Measurements from ENCODE around the gene AGER. TPM values are rescaled to one million over a fixed set of nuclear protein-coding genes. Genes with fewer than 3 reads are reported as not detected.

Gene AGER
- total and polyA plus RNA-seq, 2 of the 4 experiments (the other 2 are of a cell fraction), result 0.18 to 4.2 TPM

GRCh38 chr6:32175711-32176475 lies 8.2 kb downstream of the AGER start, which contains the start of gene AGPAT1:
Gene AGPAT1, minus strand, starts transcription at chr6:32176084. Its CDS starts 4,588 bp downstream, at chr6:32171496.
- TF ChIP-seq, protein P1, sequence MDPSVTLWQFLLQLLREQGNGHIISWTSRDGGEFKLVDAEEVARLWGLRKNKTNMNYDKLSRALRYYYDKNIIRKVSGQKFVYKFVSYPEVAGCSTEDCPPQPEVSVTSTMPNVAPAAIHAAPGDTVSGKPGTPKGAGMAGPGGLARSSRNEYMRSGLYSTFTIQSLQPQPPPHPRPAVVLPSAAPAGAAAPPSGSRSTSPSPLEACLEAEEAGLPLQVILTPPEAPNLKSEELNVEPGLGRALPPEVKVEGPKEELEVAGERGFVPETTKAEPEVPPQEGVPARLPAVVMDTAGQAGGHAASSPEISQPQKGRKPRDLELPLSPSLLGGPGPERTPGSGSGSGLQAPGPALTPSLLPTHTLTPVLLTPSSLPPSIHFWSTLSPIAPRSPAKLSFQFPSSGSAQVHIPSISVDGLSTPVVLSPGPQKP (IDR thresholded peaks at IDR 0.05; ENCODE audit: borderline replicate concordance, low read depth, low read length), result no peak
- TF ChIP-seq MAZ (IDR thresholded peaks at IDR 0.05; ENCODE audit: borderline replicate concordance, low read depth, low read length), result peak; percentile 97
- TF ChIP-seq, protein P2, sequence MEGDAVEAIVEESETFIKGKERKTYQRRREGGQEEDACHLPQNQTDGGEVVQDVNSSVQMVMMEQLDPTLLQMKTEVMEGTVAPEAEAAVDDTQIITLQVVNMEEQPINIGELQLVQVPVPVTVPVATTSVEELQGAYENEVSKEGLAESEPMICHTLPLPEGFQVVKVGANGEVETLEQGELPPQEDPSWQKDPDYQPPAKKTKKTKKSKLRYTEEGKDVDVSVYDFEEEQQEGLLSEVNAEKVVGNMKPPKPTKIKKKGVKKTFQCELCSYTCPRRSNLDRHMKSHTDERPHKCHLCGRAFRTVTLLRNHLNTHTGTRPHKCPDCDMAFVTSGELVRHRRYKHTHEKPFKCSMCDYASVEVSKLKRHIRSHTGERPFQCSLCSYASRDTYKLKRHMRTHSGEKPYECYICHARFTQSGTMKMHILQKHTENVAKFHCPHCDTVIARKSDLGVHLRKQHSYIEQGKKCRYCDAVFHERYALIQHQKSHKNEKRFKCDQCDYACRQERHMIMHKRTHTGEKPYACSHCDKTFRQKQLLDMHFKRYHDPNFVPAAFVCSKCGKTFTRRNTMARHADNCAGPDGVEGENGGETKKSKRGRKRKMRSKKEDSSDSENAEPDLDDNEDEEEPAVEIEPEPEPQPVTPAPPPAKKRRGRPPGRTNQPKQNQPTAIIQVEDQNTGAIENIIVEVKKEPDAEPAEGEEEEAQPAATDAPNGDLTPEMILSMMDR (conservative IDR thresholded peaks at IDR 0.05; ENCODE audit: low read depth, low read length), result 0 out of 2 replicates have a peak, but pooled peaks have one; percentile 4
- Histone ChIP-seq H4K20me1 (ENCODE audit: insufficient read depth, low read length) (peaks cover 3% of the 10 kb centered on the region; the same call in 1 of the 2 replicates), H3K18ac (ENCODE audit: low read depth, low read length) (peak within 1 kb of the TSS; percentile 70), H3K36me3 (ENCODE audit: control insufficient read depth, insufficient read depth, low read length) (peaks cover 8% of the 10 kb centered on the region), H3K27ac (ENCODE audit: insufficient read depth, low read length) (peak within 1 kb of the TSS; percentile 96), H3K79me1 (ENCODE audit: low read depth in 1 of 2, low read length in 2 of 2) (peaks cover 35 to 65% of the 10 kb centered on the region in 2 experiments), H3K4ac (ENCODE audit: low read depth, low read length) (peak within 1 kb of the TSS; percentile 96), H4K8ac (ENCODE audit: low read depth in 2 of 2, low read length in 2 of 2) (peak within 1 kb of the TSS; percentile 55 to 89), H3K56ac (ENCODE audit: extremely low read depth, insufficient read depth, low read length) (peak within 1 kb of the TSS; percentile 91), H3K4me3 (ENCODE audit: insufficient read depth, low read depth, low read length) (peak within 1 kb of the TSS; percentile 76), H3K14ac (replicated peaks; ENCODE audit: low read depth, low read length) (peak within 1 kb of the TSS; percentile 87), H3K9ac (ENCODE audit: low read depth, low read length) (peak within 1 kb of the TSS; percentile 95), H3K23ac (ENCODE audit: low read depth, low read length) (peak within 1 kb of the TSS; percentile 92), H3K9me1 (ENCODE audit: insufficient read depth, low read length) (peaks cover 30% of the 10 kb centered on the region), H2AK5ac (ENCODE audit: low read depth, low read length) (peak within 1 kb of the TSS; percentile 97), H3K27me3 (ENCODE audit: control insufficient read depth, insufficient read depth, low read length) (no peaks in the 10 kb centered on the region), H3K4me2 (ENCODE audit: low read depth, low read length) (peak within 1 kb of the TSS; percentile 98), H4K91ac (ENCODE audit: insufficient read depth, low read depth, low read length) (peak within 1 kb of the TSS; percentile 82), H4K5ac (ENCODE audit: low read depth, low read length) (peak within 1 kb of the TSS; percentile 77), H3K4me1 (ENCODE audit: control insufficient read depth, insufficient read depth, low read length) (peaks cover 5% of the 10 kb centered on the region), H2AFZ (replicated peaks; ENCODE audit: low read length, poor library complexity) (peak within 1 kb of the TSS; percentile 93), H2AK9ac (replicated peaks; ENCODE audit: low read depth, low read length, poor library complexity) (peak within 1 kb of the TSS; percentile 99), H3K9me3 (ENCODE audit: control insufficient read depth, insufficient read depth, low read length) (no peaks in the 10 kb centered on the region), H2BK15ac (ENCODE audit: low read depth, low read length) (peak within 1 kb of the TSS; percentile 35; the same call in 2 of the 3 replicates), H2BK20ac (ENCODE audit: low read depth, low read length) (peak within 1 kb of the TSS; percentile 9; the same call in 1 of the 2 replicates), H2BK5ac (ENCODE audit: low read depth, low read length, poor library complexity, severe bottlenecking) (peak within 1 kb of the TSS; percentile 90), H2BK120ac (ENCODE audit: low read depth, low read length) (peak within 1 kb of the TSS; percentile 65)
- dilution Hi-C loops (cut with HindIII; ENCODE audit: low sequenced_read_pairs, unreplicated experiment) (no loop called here), in situ Hi-C loops (cut with MboI; ENCODE audit: low sequenced_read_pairs) (loop anchor here (10.0 to 25.0 kb wide), 2 partner anchors 201 to 786 kb away; partner anchors contain the start of genes BRD2, DXO and HLA-DMA), intact Hi-C loops (cut with micrococcal nuclease) (loop anchor here (1.0 to 5.0 kb wide), 3 partner anchors 23 to 59 kb away; no protein-coding TSS in a partner anchor)
- WGBS, 2 experiments (ENCODE audit: extremely low coverage in 2 of 2, insufficient read length in 1 of 2), result 1% methylated on average over 10 of the region's 27 CpGs; no CpG with 5 or more reads in 1 of the 2 experiments
- BruUV-seq (replicated peaks), result no TSS peak
- peak; percentile 62 for ATAC-seq (ENCODE audit: low read depth)
- peak; percentile 96 for DNase-seq
- POLR2A ChIA-PET (ENCODE audit: unreplicated experiment), result interaction anchor here (0.6 kb wide), 1 partner anchor 495 kb away, joined by 3 read pairs; no protein-coding TSS in a partner anchor
- CTCF ChIA-PET, result no interaction called here

Data from IMR-90 (cell line).